SK-N-MC (cell line): ENCODE results near the gene NADSYN1.

Experiments used
- EZH2 ChIP-seq: fragments of 200-600 bp; sonication (generic); IDR thresholded peaks from one replicate; pipeline ENCODE4 v1.6.1; 2017; ENCODE audit warnings: antibody characterized with exemption
- POLR2AphosphoS5 ChIP-seq: IDR thresholded peaks from 2 replicates; pipeline ENCODE4 v1.6.1; 2012; ENCODE audit warnings: mild to moderate bottlenecking, low read depth, low read length, borderline replicate concordance

- TF ChIP-seq EZH2 (no peak), POLR2AphosphoS5 (no peak)
Observed at GRCh38 chr11:71545405-71545966, 92.5 kb downstream of the NADSYN1 start.
